HEK293 (cell line): ENCODE results near the gene KRT38.

Experiments
- CTCF ChIA-PET: fragments of 350-600 bp; formaldehyde crosslinking; extraction: SDS; loops from one replicate; lab custom pipeline; 2021; ENCODE audit warnings: antibody characterized with exemption; lab: Yijun Ruan, JAX
- POLR2A ChIA-PET: fragments of 300-600 bp; formaldehyde crosslinking; extraction: SDS; loops from one replicate; lab custom pipeline; 2020; ENCODE audit warnings: antibody characterized with exemption, inconsistent platforms; lab: Yijun Ruan, JAX
- H3K27ac ChIP-seq: fragments of 200-500 bp; sonication (Bioruptor generic); 2 replicates; pipeline ENCODE4 v1.5.1; 2014; ENCODE audit warnings: low read depth, low read length, control low read depth, inconsistent platforms; ENCODE audit errors: extremely low read depth
- H3K36me3 ChIP-seq, 2 experiments: fragments of 200-500 bp in 1 of 2; sonication (Bioruptor generic) in 1 of 2; 1 replicate in 1 of 2; 2 replicates in 1 of 2; pipeline ENCODE4 v1.5.1; 2014 to 2017; ENCODE audit warnings: inconsistent platforms in 2 of 2, low read length in 2 of 2; ENCODE audit not compliant: control insufficient read depth in 2 of 2, insufficient read depth in 1 of 2
- H3K4me1 ChIP-seq: fragments of 200-500 bp; sonication (Bioruptor generic); 2 replicates; pipeline ENCODE4 v1.5.1; 2014; ENCODE audit warnings: mild to moderate bottlenecking, low read length, inconsistent platforms; ENCODE audit not compliant: control insufficient read depth, insufficient read depth
- H3K4me3 ChIP-seq: 2 replicates; pipeline ENCODE4 v1.5.1; 2011; ENCODE audit warnings: low read depth, mild to moderate bottlenecking, control low read depth, low read length, moderate library complexity
- H3K9me3 ChIP-seq: fragments of 200-500 bp; sonication (Bioruptor generic); 2 replicates; pipeline ENCODE4 v1.5.1; 2014; ENCODE audit warnings: low read depth, low read length, inconsistent platforms; ENCODE audit not compliant: control insufficient read depth, insufficient read depth
- HIC1 ChIP-seq: fragments of 450-650 bp; formaldehyde crosslinking; IDR thresholded peaks from 2 replicates; pipeline ENCODE4 v1.5.1; 2016; ENCODE audit warnings: missing biosample characterization, missing genetic modification characterization
- HOXC10 ChIP-seq: sonication (generic); formaldehyde crosslinking; IDR thresholded peaks from 2 replicates; pipeline ENCODE4 v1.8.1; 2023; ENCODE audit warnings: mild to moderate bottlenecking, missing genetic modification reagents
- IKZF3 ChIP-seq: fragments of 450-650 bp; IDR thresholded peaks from 2 replicates; pipeline ENCODE4 v1.5.0; 2018; ENCODE audit warnings: missing biosample characterization, mild to moderate bottlenecking, missing genetic modification characterization, moderate library complexity
- INSM2 ChIP-seq: fragments of 450-650 bp; formaldehyde crosslinking; IDR thresholded peaks from 2 replicates; pipeline ENCODE4 v1.5.1; 2016; ENCODE audit warnings: missing biosample characterization, missing genetic modification characterization
- MZF1 ChIP-seq: fragments of 450-650 bp; formaldehyde crosslinking; IDR thresholded peaks from 2 replicates; pipeline ENCODE4 v1.5.1; 2017; ENCODE audit warnings: missing biosample characterization, missing genetic modification characterization, borderline replicate concordance
- OSR2 ChIP-seq: fragments of 450-650 bp; formaldehyde crosslinking; IDR thresholded peaks from 2 replicates; pipeline ENCODE4 v1.5.1; 2016; ENCODE audit warnings: missing biosample characterization, missing genetic modification characterization
- PRDM1 ChIP-seq: fragments of 450-650 bp; formaldehyde crosslinking; IDR thresholded peaks from 2 replicates; pipeline ENCODE4; 2016; ENCODE audit warnings: missing biosample characterization, missing genetic modification characterization
- RBAK ChIP-seq: fragments of 450-650 bp; formaldehyde crosslinking; IDR thresholded peaks from 2 replicates; pipeline ENCODE4 v1.5.1; 2016; ENCODE audit warnings: missing biosample characterization, missing genetic modification characterization
- REPIN1 ChIP-seq: fragments of 450-650 bp; formaldehyde crosslinking; IDR thresholded peaks from 2 replicates; pipeline ENCODE4 v1.5.1; 2017; ENCODE audit warnings: missing biosample characterization, missing genetic modification characterization, low read depth
- YY2 ChIP-seq: fragments of 450-650 bp; formaldehyde crosslinking; IDR thresholded peaks from 2 replicates; pipeline ENCODE4 v1.5.1; 2016; ENCODE audit warnings: missing biosample characterization, missing genetic modification characterization
- ZBTB20 ChIP-seq: fragments of 450-650 bp; formaldehyde crosslinking; IDR thresholded peaks from 2 replicates; pipeline ENCODE4 v1.5.1; 2016; ENCODE audit warnings: missing biosample characterization, missing genetic modification characterization
- ZBTB48 ChIP-seq: fragments of 450-650 bp; formaldehyde crosslinking; IDR thresholded peaks from 2 replicates; pipeline ENCODE4 v1.5.1; 2016; ENCODE audit warnings: missing biosample characterization, missing genetic modification characterization
- ZBTB49 ChIP-seq: fragments of 450-650 bp; formaldehyde crosslinking; IDR thresholded peaks from 2 replicates; pipeline ENCODE4 v1.5.1; 2016; ENCODE audit warnings: missing biosample characterization, missing genetic modification characterization, low read depth
- ZNF157 ChIP-seq: fragments of 450-650 bp; formaldehyde crosslinking; IDR thresholded peaks from 2 replicates; pipeline ENCODE4 v1.5.1; 2016; ENCODE audit warnings: missing biosample characterization, missing genetic modification characterization
- ZNF214 ChIP-seq: fragments of 450-650 bp; formaldehyde crosslinking; IDR thresholded peaks from 2 replicates; pipeline ENCODE4 v1.5.1; 2017; ENCODE audit warnings: missing biosample characterization, mild to moderate bottlenecking, missing genetic modification characterization, borderline replicate concordance
- ZNF394 ChIP-seq: fragments of 450-650 bp; formaldehyde crosslinking; IDR thresholded peaks from 2 replicates; pipeline ENCODE4 v1.5.1; 2016; ENCODE audit warnings: missing biosample characterization, missing genetic modification characterization, mild to moderate bottlenecking, moderate library complexity, borderline replicate concordance
- ZNF514 ChIP-seq: fragments of 450-650 bp; formaldehyde crosslinking; IDR thresholded peaks from 2 replicates; pipeline ENCODE4 v1.5.1; 2016; ENCODE audit warnings: missing biosample characterization, missing genetic modification characterization
- ZNF580 ChIP-seq: fragments of 450-650 bp; formaldehyde crosslinking; IDR thresholded peaks from 2 replicates; pipeline ENCODE4 v1.5.1; 2016; ENCODE audit warnings: missing biosample characterization, missing genetic modification characterization
- ZSCAN4 ChIP-seq: fragments of 450-650 bp; formaldehyde crosslinking; IDR thresholded peaks from 2 replicates; pipeline ENCODE4 v1.5.1; 2017; ENCODE audit warnings: missing biosample characterization, missing genetic modification characterization

Gene KRT38

GRCh38 chr17:41434415-41434814 is 6.4 kb downstream of the KRT38 start:
- Histone ChIP-seq H3K36me3 (no peaks in the 10 kb centered on the region), H3K9me3 (no peaks in the 10 kb centered on the region), H3K27ac (no peak overlapping the region), H3K4me1 (no peaks in the 10 kb centered on the region), H3K4me3 (no peak overlapping the region)
- ChIA-PET CTCF (interaction anchor here (0.6 to 3.0 kb wide), 5 partner anchors 33 to 228 kb away, joined by 3 to 9 read pairs (median 4); no protein-coding TSS in a partner anchor), POLR2A (interaction anchor here (0.5 kb wide), 1 partner anchor 29 kb away, joined by 4 read pairs; no protein-coding TSS in a partner anchor)
- TF ChIP-seq ZNF157 (tag by site-specific recombination) (no peak), ZSCAN4 (tag by site-specific recombination) (no peak), YY2 (tag by site-specific recombination) (no peak), RBAK (tag by site-specific recombination) (no peak), ZNF214 (tag by site-specific recombination) (no peak), ZBTB49 (tag by site-specific recombination) (no peak), HIC1 (tag by site-specific recombination) (no peak), ZNF580 (tag by site-specific recombination) (no peak), INSM2 (tag by site-specific recombination) (no peak), IKZF3 (tag by site-specific recombination) (no peak), PRDM1 (tag by site-specific recombination) (no peak), REPIN1 (tag by site-specific recombination) (no peak), ZNF394 (tag by site-specific recombination) (no peak), ZBTB20 (no peak), MZF1 (tag by site-specific recombination) (no peak)
- TF ChIP-seq, all 188 proteins: peak for 0

- Histone ChIP-seq H3K4me1 (no peaks in the 10 kb centered on the region), H3K9me3 (no peaks in the 10 kb centered on the region), H3K36me3 (no peaks in the 10 kb centered on the region), H3K27ac (no peak overlapping the region), H3K4me3 (no peak overlapping the region)
- TF ChIP-seq HOXC10 (CRISPR knock-in tag) (no peak), OSR2 (no peak), RBAK (tag by site-specific recombination) (no peak), ZNF514 (no peak), ZBTB48 (tag by site-specific recombination) (no peak)
- CTCF ChIA-PET: interaction anchor here (0.7 to 3.0 kb wide), 4 partner anchors 11 to 228 kb away, joined by 3 to 9 read pairs (median 3); no protein-coding TSS in a partner anchor
- POLR2A ChIA-PET: interaction anchor here (0.5 kb wide), 1 partner anchor 29 kb away, joined by 4 read pairs; no protein-coding TSS in a partner anchor
Measured at GRCh38 chr17:41434005-41434404, 6.8 kb downstream of the KRT38 start.
